GM23248 (cell line): ENCODE data around the gene NOS1. TPM values are rescaled to one million over a fixed set of nuclear protein-coding genes. Genes with fewer than 3 reads are reported as not detected.
"Not testable (repeated sequence)": the region's sequence is repeated elsewhere in the genome, so short reads cannot be mapped to it uniquely, and the experiment has no call there.

Experiments
- DNase-seq: peaks from one replicate; pipeline ENCODE4 v3.0.0-alpha.2; 2015
- H2AFZ ChIP-seq: fragments of 200-600 bp; sonication (generic); 2 replicates; pipeline ENCODE4 v1.6.1; 2016; ENCODE audit warnings: antibody characterized with exemption
- H3F3A ChIP-seq: fragments of 200-600 bp; sonication (generic); 2 replicates; pipeline ENCODE4 v1.6.1; 2016; ENCODE audit warnings: mild to moderate bottlenecking, antibody characterized with exemption, mixed run types; ENCODE audit not compliant: insufficient read depth
- H3K27ac ChIP-seq: fragments of 200-600 bp; sonication (generic); 2 replicates; pipeline ENCODE4 v1.5.1; 2016; ENCODE audit warnings: mild to moderate bottlenecking
- H3K27me3 ChIP-seq: fragments of 200-600 bp; sonication (generic); replicated peaks from 2 replicates; pipeline ENCODE4 v1.6.1; 2016; ENCODE audit warnings: mild to moderate bottlenecking; ENCODE audit not compliant: insufficient read depth
- H3K36me3 ChIP-seq: fragments of 200-600 bp; sonication (generic); 2 replicates; pipeline ENCODE4 v1.6.1; 2016; ENCODE audit warnings: low read depth, mild to moderate bottlenecking
- H3K4me1 ChIP-seq: fragments of 200-600 bp; sonication (generic); 2 replicates; pipeline ENCODE4 v1.6.1; 2016; ENCODE audit warnings: mild to moderate bottlenecking; ENCODE audit not compliant: insufficient read depth
- H3K4me2 ChIP-seq: fragments of 200-600 bp; sonication (generic); one replicate; pipeline ENCODE4 v1.6.1; 2016; ENCODE audit warnings: mild to moderate bottlenecking; ENCODE audit not compliant: unreplicated experiment
- H3K4me3 ChIP-seq: fragments of 200-600 bp; sonication (generic); 2 replicates; pipeline ENCODE4 v1.5.1; 2016; ENCODE audit warnings: mild to moderate bottlenecking
- H3K79me2 ChIP-seq: fragments of 200-600 bp; sonication (generic); 2 replicates; pipeline ENCODE4 v1.6.1; 2016; ENCODE audit warnings: mild to moderate bottlenecking; ENCODE audit not compliant: insufficient read depth
- H3K9ac ChIP-seq: fragments of 200-600 bp; sonication (generic); 2 replicates; pipeline ENCODE4 v1.6.1; 2016; ENCODE audit warnings: mild to moderate bottlenecking
- H3K9me2 ChIP-seq: fragments of 200-600 bp; sonication (generic); 2 replicates; pipeline ENCODE4 v1.6.1; 2016; ENCODE audit warnings: mixed run types, mild to moderate bottlenecking, moderate library complexity; ENCODE audit not compliant: insufficient read depth
- H3K9me3 ChIP-seq: fragments of 200-600 bp; sonication (generic); one replicate; pipeline ENCODE4 v1.6.1; 2017; ENCODE audit warnings: low read depth
- H4K20me1 ChIP-seq: fragments of 200-600 bp; sonication (generic); 2 replicates; pipeline ENCODE4 v1.6.0; 2016; ENCODE audit not compliant: insufficient read depth
- EZH2 ChIP-seq: fragments of 200-600 bp; sonication (generic); IDR thresholded peaks from 2 replicates; pipeline ENCODE4 v1.6.1; 2018; ENCODE audit warnings: antibody characterized with exemption, mild to moderate bottlenecking; ENCODE audit not compliant: insufficient read depth, poor library complexity, severe bottlenecking
- EZH2phosphoT487 ChIP-seq: fragments of 200-600 bp; sonication (generic); IDR thresholded peaks from 2 replicates; pipeline ENCODE4 v1.6.1; 2018; ENCODE audit warnings: antibody characterized with exemption, moderate library complexity, mild to moderate bottlenecking, low read depth; ENCODE audit not compliant: insufficient read depth
- WGBS, 2 experiments: methylation state at CpG; one replicate each; pipeline ENCODE4 v1.1.6; 2015 to 2017; ENCODE audit warnings: low lambda C conversion rate in 2 of 2, low coverage in 1 of 2; ENCODE audit errors: missing lambda C conversion rate in 2 of 2; 5-methylcytosine and 5-hydroxymethylcytosine counted together
- in situ Hi-C: fragments of 300-500 bp; cut with MboI; formaldehyde crosslinking; loops from 2 replicates; pipeline ENCODE4 v1.15.0; 2020
- polyA plus RNA-seq: library from polyadenylated mRNA; unstranded; fragments of >200 nt; fragmentation: Nextera tagmentation; extraction: Ambion mirVana; gene quantifications from 2 replicates; pipeline ENCODE4 v1.2.1, GENCODE V29; 2016
- total RNA-seq: library from RNA; depleted of rRNA; stranded (reverse); fragments of >200 nt; shearing (Covaris generic); gene quantifications from 2 replicates; pipeline ENCODE4 v1.2.3, GENCODE V29; 2014

NOS1 gene
- total and polyA plus RNA-seq, 2 experiments from 2014 or later: not detected

DNA sequence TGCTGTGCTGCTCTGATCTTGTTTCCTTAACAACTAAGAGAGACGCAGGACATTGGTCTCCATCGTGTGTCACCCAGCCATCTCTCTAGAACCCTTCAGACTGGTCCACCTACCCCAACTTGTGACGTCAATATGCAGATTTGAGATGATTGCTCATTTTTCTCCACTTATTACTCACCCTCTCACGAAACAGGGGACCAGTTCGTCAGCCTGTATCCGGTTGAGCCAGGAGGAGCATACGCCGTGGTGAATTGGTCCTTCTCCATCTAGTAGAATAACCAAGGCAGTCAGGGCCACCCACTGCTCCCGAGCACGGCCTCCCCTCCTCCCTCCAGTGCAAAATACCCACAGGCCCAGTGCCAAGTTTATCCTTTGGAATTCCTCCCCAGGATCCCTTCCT lies 134.9 kb downstream of the NOS1 start:
- TF ChIP-seq EZH2 (no peak), EZH2phosphoT487 (no peak)
- in situ Hi-C loops: no loop called here
- 44 to 50% methylated on average over 10 of the region's 10 CpGs for WGBS, 2 experiments

DNA sequence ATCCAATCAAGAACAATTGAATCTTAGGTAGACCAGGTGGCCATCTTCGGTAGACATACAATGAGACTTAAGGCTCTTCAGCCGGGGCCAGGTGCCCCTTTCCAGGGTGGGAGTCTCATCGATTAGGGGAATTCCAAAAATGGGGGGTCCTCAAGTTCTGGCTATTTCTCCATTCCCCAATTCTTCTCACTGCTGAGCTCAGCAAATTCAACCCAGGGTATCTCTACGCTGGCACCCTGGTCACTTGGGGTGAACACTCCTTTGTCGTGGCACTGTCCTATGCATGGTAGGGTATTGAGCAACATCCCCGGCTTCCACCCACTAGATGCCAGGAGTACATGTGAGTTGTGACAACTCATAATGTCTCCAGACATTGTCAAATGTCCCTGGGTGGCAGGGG lies 136.2 kb downstream of the NOS1 start:
- no peak for DNase-seq
- Histone ChIP-seq H3F3A (no peaks in the 10 kb centered on the region), H3K27ac (no peak overlapping the region), H3K9me2 (no peaks in the 10 kb centered on the region), H3K4me2 (no peak overlapping the region), H2AFZ (no peak overlapping the region), H3K4me3 (no peak overlapping the region), H4K20me1 (no peaks in the 10 kb centered on the region), H3K27me3 (0 out of 2 replicates have a peak, but pooled peaks cover 4% of the 10 kb centered on the region), H3K4me1 (no peaks in the 10 kb centered on the region), H3K79me2 (no peaks in the 10 kb centered on the region), H3K9ac (no peak overlapping the region), H3K9me3 (no peaks in the 10 kb centered on the region), H3K36me3 (no peaks in the 10 kb centered on the region)
- WGBS, 2 experiments: 63 to 65% methylated on average over 6 of the region's 6 CpGs
- TF ChIP-seq EZH2 (no peak), EZH2phosphoT487 (no peak)
- in situ Hi-C loops: no loop called here

More for the DNA sequence above, 134.9 kb downstream of the NOS1 start:
- H3K79me2 ChIP-seq: no peaks in the 10 kb centered on the region
- 0 out of 2 replicates have a peak, but pooled peaks cover 4% of the 10 kb centered on the region for H3K27me3 ChIP-seq
- H3K4me1 ChIP-seq: no peaks in the 10 kb centered on the region
- H4K20me1 ChIP-seq: no peaks in the 10 kb centered on the region
- DNase-seq: no peak
- no peaks in the 10 kb centered on the region for H3K9me3 ChIP-seq
- no peak overlapping the region for H3K4me2 ChIP-seq
- H3K27ac ChIP-seq: no peak overlapping the region
- no peak overlapping the region for H3K4me3 ChIP-seq
- H3K9ac ChIP-seq: no peak overlapping the region
- H2AFZ ChIP-seq: no peak overlapping the region
- H3K9me2 ChIP-seq: no peaks in the 10 kb centered on the region
- no peaks in the 10 kb centered on the region for H3F3A ChIP-seq
- H3K36me3 ChIP-seq: no peaks in the 10 kb centered on the region

- H4K20me1 ChIP-seq, in situ Hi-C loops, H3K79me2 ChIP-seq, H3K36me3 ChIP-seq, H3K4me2 ChIP-seq, H3K4me1 ChIP-seq, H3K27ac ChIP-seq, H3K9ac ChIP-seq, H3K4me3 ChIP-seq, H3F3A ChIP-seq, H3K27me3 ChIP-seq, DNase-seq, H3K9me3 ChIP-seq, H2AFZ ChIP-seq, H3K9me2 ChIP-seq: not testable (repeated sequence)
- WGBS, 2 experiments: 40 to 47% methylated on average over 5 of the region's 5 CpGs
Observed at GRCh38 chr12:117220947-117221346, 140.5 kb downstream of the NOS1 start.

DNA sequence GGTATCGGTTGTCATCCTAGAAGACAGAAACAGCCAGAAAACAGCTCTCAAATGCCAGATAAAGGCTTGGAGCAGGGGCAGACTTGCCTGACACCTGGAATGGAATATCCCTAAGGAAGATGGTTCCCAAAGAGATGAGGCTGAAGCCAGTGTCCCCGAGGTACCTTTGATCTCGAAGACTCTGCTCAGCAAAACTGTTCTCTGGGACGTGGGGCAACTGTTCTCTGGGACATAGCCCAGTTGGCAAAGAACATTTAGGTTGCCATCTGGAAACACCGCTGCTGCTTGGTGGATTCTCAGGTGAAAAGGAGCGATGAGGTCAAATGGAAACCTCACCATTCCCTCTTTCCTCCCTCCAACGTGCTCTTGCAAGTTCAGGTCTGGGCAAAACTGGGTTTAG lies 143.3 kb downstream of the NOS1 start:
- WGBS, 2 experiments: 34 to 36% methylated on average over 7 of the region's 7 CpGs
- H3K9me3 ChIP-seq: no peaks in the 10 kb centered on the region
- H3K4me2 ChIP-seq: no peak overlapping the region
- H3K36me3 ChIP-seq: no peaks in the 10 kb centered on the region
- no peak for DNase-seq
- no peak overlapping the region for H3K9ac ChIP-seq
- H3K4me3 ChIP-seq: no peak overlapping the region
- H3K9me2 ChIP-seq: no peaks in the 10 kb centered on the region
- H3K79me2 ChIP-seq: no peaks in the 10 kb centered on the region
- no peak overlapping the region for H2AFZ ChIP-seq
- peaks cover 4% of the 10 kb centered on the region for H3K27me3 ChIP-seq
- no peak overlapping the region for H3K27ac ChIP-seq
- no peaks in the 10 kb centered on the region for H3F3A ChIP-seq
- TF ChIP-seq EZH2 (no peak), EZH2phosphoT487 (no peak)
- in situ Hi-C loops: loop anchor here (10.0 kb wide), 1 partner anchor 637 kb away; no protein-coding TSS in a partner anchor
- H3K4me1 ChIP-seq: no peaks in the 10 kb centered on the region
- H4K20me1 ChIP-seq: no peaks in the 10 kb centered on the region

DNA sequence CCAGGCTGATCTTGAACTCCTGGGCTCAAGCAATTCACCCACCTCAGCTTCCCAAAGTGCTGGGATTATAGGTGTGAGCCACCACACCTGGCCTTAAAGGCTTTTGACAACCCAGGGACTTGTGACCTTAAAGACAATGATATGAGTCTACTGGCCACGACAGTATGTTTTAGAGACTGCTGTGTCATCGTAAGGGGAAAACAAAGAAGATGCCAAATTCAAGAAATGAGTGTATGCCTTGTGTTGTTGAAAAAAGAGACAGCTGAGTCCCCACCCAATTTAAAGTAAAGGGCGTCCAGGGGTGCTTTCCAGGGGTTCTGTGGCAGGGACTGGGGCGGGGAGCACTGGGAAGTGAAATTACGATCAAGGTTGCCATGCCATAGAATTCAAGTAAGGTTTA lies 144.7 kb downstream of the NOS1 start:
- Histone ChIP-seq H3K4me3 (no peak overlapping the region), H3K4me2 (no peak overlapping the region), H3K9me3 (no peaks in the 10 kb centered on the region), H3K4me1 (no peaks in the 10 kb centered on the region), H4K20me1 (no peaks in the 10 kb centered on the region), H3K36me3 (no peaks in the 10 kb centered on the region), H3K9ac (no peak overlapping the region), H3F3A (no peaks in the 10 kb centered on the region), H3K27me3 (peaks cover 8% of the 10 kb centered on the region), H3K79me2 (no peaks in the 10 kb centered on the region), H3K9me2 (no peaks in the 10 kb centered on the region), H2AFZ (no peak overlapping the region), H3K27ac (no peak overlapping the region)
- in situ Hi-C loops: loop anchor here (10.0 kb wide), 1 partner anchor 638 kb away; no protein-coding TSS in a partner anchor
- DNase-seq: no peak
- WGBS, 2 experiments: 42 to 44% methylated on average over 5 of the region's 5 CpGs
- no peak for TF ChIP-seq EZH2phosphoT487
- TF ChIP-seq EZH2: no peak
